ENCODE results near the gene SDK1. TPM values are rescaled to one million over a fixed set of nuclear protein-coding genes. Genes with fewer than 3 reads are reported as not detected.
"Not testable (repeated sequence)": the region's sequence is repeated elsewhere in the genome, so short reads cannot be mapped to it uniquely, and the experiment has no call there.

SDK1 gene
- total and polyA plus RNA-seq, 2 experiments from 2014 or later = 2.1 to 10.0 TPM

GRCh38 chr7:4216016-4216415 is 915.0 kb downstream of the SDK1 start:
- H3K27ac ChIP-seq (ENCODE audit: low read depth) = no peak overlapping the region
- TF ChIP-seq EZH2phosphoT487 (IDR thresholded peaks at IDR 0.05; ENCODE audit: unreplicated experiment) = no peak
- DNase-seq (ENCODE audit: low spot score) (no peak), ATAC-seq (no peak)
- no peaks in the 10 kb centered on the region; the same call in 2 of the 3 replicates for H3K9me3 Mint-ChIP-seq
- no peak overlapping the region for H3K4me2 ChIP-seq
- H3K36me3 ChIP-seq (ENCODE audit: insufficient read depth) = no peaks in the 10 kb centered on the region
- H3K27me3 ChIP-seq (ENCODE audit: insufficient read depth) = no peaks in the 10 kb centered on the region
- no peaks in the 10 kb centered on the region for H4K20me1 ChIP-seq (replicated peaks; ENCODE audit: insufficient read depth)
- no peaks in the 10 kb centered on the region; the same call in 2 of the 3 replicates for H3K4me1 Mint-ChIP-seq
- no peaks in the 10 kb centered on the region for H3K27me3 Mint-ChIP-seq (ENCODE audit: insufficient read depth, low read depth, poor library complexity)
- H3K79me2 ChIP-seq (replicated peaks; ENCODE audit: insufficient read depth) = no peaks in the 10 kb centered on the region
- H3K36me3 Mint-ChIP-seq (ENCODE audit: low read depth) = no peaks in the 10 kb centered on the region
- H2AFZ ChIP-seq = no peak overlapping the region
- H3K4me3 ChIP-seq = no peak overlapping the region
- no peak overlapping the region for H3K27ac Mint-ChIP-seq
- no peak overlapping the region for H3K4me3 Mint-ChIP-seq
- H3K9me2 ChIP-seq (ENCODE audit: insufficient read depth) = no peaks in the 10 kb centered on the region
- no peaks in the 10 kb centered on the region for H3F3A ChIP-seq (replicated peaks; ENCODE audit: low read depth)
- H3K4me1 ChIP-seq (ENCODE audit: insufficient read depth) = no peaks in the 10 kb centered on the region

GRCh38 chr7:4217126-4217660 is 916.1 kb downstream of the SDK1 start:
- H3K27ac ChIP-seq (ENCODE audit: low read depth); H3K36me3 Mint-ChIP-seq (ENCODE audit: low read depth); H3K4me1 ChIP-seq (ENCODE audit: insufficient read depth); H3K27me3 ChIP-seq (ENCODE audit: insufficient read depth); H3K9me3 Mint-ChIP-seq; H3K27ac Mint-ChIP-seq; H3K4me3 ChIP-seq; H3F3A ChIP-seq (replicated peaks; ENCODE audit: low read depth); H3K4me3 Mint-ChIP-seq; ATAC-seq; H3K4me1 Mint-ChIP-seq; H3K9me2 ChIP-seq (ENCODE audit: insufficient read depth); DNase-seq (ENCODE audit: low spot score); H3K27me3 Mint-ChIP-seq (ENCODE audit: insufficient read depth, low read depth, poor library complexity); H3K79me2 ChIP-seq (replicated peaks; ENCODE audit: insufficient read depth); H4K20me1 ChIP-seq (replicated peaks; ENCODE audit: insufficient read depth); H2AFZ ChIP-seq; H3K4me2 ChIP-seq; H3K36me3 ChIP-seq (ENCODE audit: insufficient read depth): not testable (repeated sequence)

- H3K4me1 Mint-ChIP-seq = no peaks in the 10 kb centered on the region
- H3K4me3 Mint-ChIP-seq = no peak overlapping the region
- H3K27me3 Mint-ChIP-seq (ENCODE audit: insufficient read depth, low read depth, poor library complexity) = no peaks in the 10 kb centered on the region
- DNase-seq (ENCODE audit: low spot score) (no peak), ATAC-seq (no peak)
- no peaks in the 10 kb centered on the region for H3F3A ChIP-seq (replicated peaks; ENCODE audit: low read depth)
- no peaks in the 10 kb centered on the region for H3K27me3 ChIP-seq (ENCODE audit: insufficient read depth)
- no peak overlapping the region for H3K4me2 ChIP-seq
- no peak overlapping the region for H3K4me3 ChIP-seq
- H3K36me3 ChIP-seq (ENCODE audit: insufficient read depth) = no peaks in the 10 kb centered on the region
- no peaks in the 10 kb centered on the region; the same call in 2 of the 3 replicates for H3K9me3 Mint-ChIP-seq
- no peak overlapping the region for H3K27ac Mint-ChIP-seq
- H4K20me1 ChIP-seq (replicated peaks; ENCODE audit: insufficient read depth) = no peaks in the 10 kb centered on the region
- H3K36me3 Mint-ChIP-seq (ENCODE audit: low read depth) = no peaks in the 10 kb centered on the region
- no peaks in the 10 kb centered on the region for H3K9me2 ChIP-seq (ENCODE audit: insufficient read depth)
- no peaks in the 10 kb centered on the region for H3K79me2 ChIP-seq (replicated peaks; ENCODE audit: insufficient read depth)
- H2AFZ ChIP-seq = no peak overlapping the region
- no peaks in the 10 kb centered on the region for H3K4me1 ChIP-seq (ENCODE audit: insufficient read depth)
- H3K27ac ChIP-seq (ENCODE audit: low read depth) = no peak overlapping the region
- TF ChIP-seq CTCF (conservative IDR thresholded peaks at IDR 0.05; ENCODE audit: low read depth in 2 of 2) (no peak), REST (IDR thresholded peaks at IDR 0.05; ENCODE audit: unreplicated experiment) (no peak), STAT1 (IDR thresholded peaks at IDR 0.05; ENCODE audit: unreplicated experiment) (no peak), EZH2phosphoT487 (IDR thresholded peaks at IDR 0.05; ENCODE audit: unreplicated experiment) (no peak), NANOG (IDR thresholded peaks at IDR 0.05; ENCODE audit: borderline replicate concordance) (no peak), CREB1 (CRISPR knock-in tag; IDR thresholded peaks at IDR 0.05; ENCODE audit: low read depth) (no peak)
Observed at GRCh38 chr7:4218481-4218880, 917.4 kb downstream of the SDK1 start.

Data from GM23338 (cell line).